ENCODE data around the gene DGKE. TPM values are rescaled to one million over a fixed set of nuclear protein-coding genes. Genes with fewer than 3 reads are reported as not detected.

The DGKE gene
- total and polyA plus RNA-seq, 2 of the 8 experiments (the other 6 are each of a cell fraction or from before 2014, with no cell fraction given): 1.7 to 7.4 TPM

GRCh38 chr17:56801459-56802178 lies 32.3 kb upstream of the DGKE start (continued):
- no peak for TF ChIP-seq TBP (IDR thresholded peaks at IDR 0.05; ENCODE audit: low read depth, low read length)
- no peak for TF ChIP-seq ATF2 (IDR thresholded peaks at IDR 0.05; ENCODE audit: low read length)
- no peak for TF ChIP-seq USF2 (IDR thresholded peaks at IDR 0.05; ENCODE audit: low read length)
- TF ChIP-seq CTCF (IDR thresholded peaks at IDR 0.05; ENCODE audit: control extremely low read depth in 1 of 3, insufficient read depth in 1 of 3, low read depth in 1 of 3, low read length in 3 of 3): no peak
- no peak for TF ChIP-seq KDM4A (IDR thresholded peaks at IDR 0.05; ENCODE audit: low read depth, low read length, severe bottlenecking)
